NCI-H2196 (cell line): ENCODE measurements around the gene TUBA3D.
"Not testable (repeated sequence)": the region's sequence is repeated elsewhere in the genome, so short reads cannot be mapped to it uniquely, and the experiment has no call there.

ENCODE experiments used
- DNase-seq: peaks from one replicate; lab custom pipeline; 2025; ENCODE audit not compliant: unreplicated experiment; lab: John Stamatoyannopoulos, UW

TUBA3D gene

GRCh38 chr2:131514408-131515166, 38.7 kb downstream of the TUBA3D start:
- not testable (repeated sequence) for DNase-seq

GRCh38 chr2:131515235-131515634, 39.3 kb downstream of the TUBA3D start:
- peak; percentile 48 for DNase-seq

- no peak for DNase-seq
Observed at GRCh38 chr2:131516011-131516410, 40.1 kb downstream of the TUBA3D start.

GRCh38 chr2:131516621-131517020, 40.7 kb downstream of the TUBA3D start:
- DNase-seq: peak; percentile 82

GRCh38 chr2:131517106-131517831, 41.4 kb downstream of the TUBA3D start:
- DNase-seq: no peak

- DNase-seq: not testable (repeated sequence)
Observed at GRCh38 chr2:131517856-131518255, 41.9 kb downstream of the TUBA3D start.

GRCh38 chr2:131518531-131518930, 42.6 kb downstream of the TUBA3D start:
- not testable (repeated sequence) for DNase-seq

- DNase-seq: no peak
Observed at GRCh38 chr2:131519466-131519865, 43.5 kb downstream of the TUBA3D start.

GRCh38 chr2:131519871-131520470, 44.1 kb downstream of the TUBA3D start:
- not testable (repeated sequence) for DNase-seq

GRCh38 chr2:131520526-131520925, 44.6 kb downstream of the TUBA3D start:
- no peak for DNase-seq

- DNase-seq: not testable (repeated sequence)
Observed at GRCh38 chr2:131521524-131521923, 45.6 kb downstream of the TUBA3D start.

- no peak for DNase-seq
Observed at GRCh38 chr2:131521961-131522781, 46.3 kb downstream of the TUBA3D start.

- not testable (repeated sequence) for DNase-seq
Observed at GRCh38 chr2:131525256-131525655, 49.3 kb downstream of the TUBA3D start.

- peak; percentile 78 for DNase-seq
Observed at GRCh38 chr2:131527131-131528001, 51.4 kb downstream of the TUBA3D start, which contains the start of gene CCDC74A. Gene CCDC74A (plus strand): TSS chr2:131527888. CDS start chr2:131527971, 83 bp downstream.

GRCh38 chr2:131528981-131529863, 53.3 kb downstream of the TUBA3D start:
- not testable (repeated sequence) for DNase-seq

GRCh38 chr2:131529864-131530445, 54.0 kb downstream of the TUBA3D start:
- not testable (repeated sequence) for DNase-seq

GRCh38 chr2:131530626-131531344, 54.9 kb downstream of the TUBA3D start:
- not testable (repeated sequence) for DNase-seq
